Erythroblast (primary cell): ENCODE data around the gene AFF3.

ENCODE experiments used
- GATA1 ChIP-seq: IDR thresholded peaks from 2 replicates; pipeline ENCODE4 v1.6.1; 2011; ENCODE audit warnings: low read depth, mild to moderate bottlenecking, control low read depth, low read length, moderate library complexity
- POLR2A ChIP-seq: IDR thresholded peaks from 2 replicates; pipeline ENCODE4 v1.6.1; 2011; ENCODE audit warnings: mild to moderate bottlenecking, low read length

DNA sequence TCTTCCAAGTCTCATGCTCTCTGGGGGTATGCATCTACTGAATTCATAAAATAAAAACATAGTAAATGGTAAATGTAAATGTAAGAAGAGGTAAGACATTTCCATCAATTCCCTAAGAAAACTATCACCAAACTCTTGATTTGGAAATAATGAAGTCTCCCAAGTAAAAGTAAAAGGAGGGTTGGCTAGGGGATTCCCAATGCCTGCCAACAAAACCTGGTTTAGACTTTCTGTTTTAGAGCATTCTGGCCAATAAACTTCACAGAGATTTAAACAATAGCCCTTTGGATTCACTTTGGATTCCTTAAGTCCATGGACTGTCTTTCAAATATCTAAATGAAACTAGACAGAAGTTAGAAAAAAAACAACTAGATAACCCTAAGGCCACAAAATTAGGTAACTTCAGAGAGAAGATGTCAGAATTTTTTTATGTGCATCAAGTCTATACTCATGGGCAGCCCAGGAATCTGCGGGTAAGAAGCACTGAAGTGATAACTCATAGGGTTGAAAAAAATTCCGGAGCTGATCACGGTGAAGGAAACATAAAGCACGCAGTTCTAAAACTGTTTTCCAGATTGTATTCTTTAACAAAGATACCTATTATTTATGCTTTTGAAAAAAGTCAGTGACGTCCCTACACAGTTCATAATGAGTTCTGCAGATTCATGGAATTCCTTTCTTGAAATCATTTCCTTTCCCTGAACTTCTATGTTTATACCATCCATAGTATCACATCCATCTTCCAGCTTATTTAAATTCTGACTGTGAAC, 263.6 kb downstream of the AFF3 start:
- TF ChIP-seq POLR2A (no peak), GATA1 (no peak)
